OCI-LY7 (cell line): Measurements from ENCODE around the gene PGAP3. TPM values are rescaled to one million over a fixed set of nuclear protein-coding genes. Genes with fewer than 3 reads are reported as not detected.

Experiments
- BruUV-seq: library from RNA; stranded (reverse); fragments of 400-500 nt; replicated peaks from 2 replicates; lab custom pipeline; 2021; lab: Mats Ljungman, UMichigan
- CTCF ChIA-PET: fragments of 300-600 bp; sonication (Branson Sonifier 250); formaldehyde crosslinking; loops from one replicate; lab custom pipeline; 2022; ENCODE audit warnings: antibody characterized with exemption; ENCODE audit not compliant: unreplicated experiment; lab: Charles Lee
- POLR2A ChIA-PET: fragments of 300-600 bp; sonication (Branson Sonifier 250); formaldehyde crosslinking; loops from one replicate; lab custom pipeline; 2022; ENCODE audit warnings: antibody characterized with exemption; lab: Charles Lee
- DNase-seq: peaks from one replicate; pipeline ENCODE4 v3.0.0-alpha.2; 2015; ENCODE audit warnings: low spot score
- H2AFZ ChIP-seq: fragments of 200-600 bp; sonication (generic), shearing (Covaris generic); 2 replicates; pipeline ENCODE4 v1.6.1; 2014; ENCODE audit warnings: mild to moderate bottlenecking, antibody characterized with exemption, low read length, moderate library complexity
- H3K27ac ChIP-seq: fragments of 200-600 bp; sonication (generic); 2 replicates; pipeline ENCODE4 v1.5.1; 2014; ENCODE audit warnings: mixed run types, low read depth, mild to moderate bottlenecking, moderate library complexity, low read length, inconsistent platforms; ENCODE audit not compliant: poor library complexity, severe bottlenecking
- H3K36me3 ChIP-seq: fragments of 200-600 bp; sonication (generic); 2 replicates; pipeline ENCODE4 v1.6.1; 2014; ENCODE audit warnings: mild to moderate bottlenecking, antibody characterized with exemption, low read length, moderate library complexity, mixed read lengths; ENCODE audit not compliant: insufficient read depth
- H3K4me1 ChIP-seq: fragments of 200-600 bp; sonication (generic); 2 replicates; pipeline ENCODE4 v1.5.1; 2014; ENCODE audit warnings: mild to moderate bottlenecking, low read length; ENCODE audit not compliant: insufficient read depth, poor library complexity, severe bottlenecking
- H3K4me2 ChIP-seq: fragments of 200-600 bp; sonication (generic); 2 replicates; pipeline ENCODE4 v1.6.1; 2014; ENCODE audit warnings: mild to moderate bottlenecking, low read length
- H3K4me3 ChIP-seq: fragments of 200-600 bp; sonication (generic); 2 replicates; pipeline ENCODE4 v1.5.1; 2014; ENCODE audit warnings: mild to moderate bottlenecking, low read depth, low read length; ENCODE audit not compliant: poor library complexity, severe bottlenecking
- H3K79me2 ChIP-seq: fragments of 200-600 bp; sonication (generic); 2 replicates; pipeline ENCODE4 v1.6.1; 2016; ENCODE audit warnings: low read depth, mild to moderate bottlenecking, low read length, moderate library complexity, mixed read lengths; ENCODE audit not compliant: insufficient read depth
- H3K9me2 ChIP-seq: fragments of 200-600 bp; sonication (generic); 2 replicates; pipeline ENCODE4 v1.6.1; 2016; ENCODE audit warnings: mild to moderate bottlenecking, low read length, mixed read lengths; ENCODE audit not compliant: insufficient read depth
- H3K9me3 ChIP-seq: fragments of 200-600 bp; sonication (generic); 2 replicates; pipeline ENCODE4 v1.6.1; 2014; ENCODE audit warnings: mild to moderate bottlenecking, mixed run types, low read length, mixed read lengths
- H4K20me1 ChIP-seq: fragments of 200-600 bp; sonication (generic); 2 replicates; pipeline ENCODE4 v1.6.1; 2014; ENCODE audit warnings: mild to moderate bottlenecking, antibody characterized with exemption, low read length, moderate library complexity, mixed read lengths; ENCODE audit not compliant: insufficient read depth
- EZH2phosphoT487 ChIP-seq: fragments of 200-600 bp; sonication (generic); IDR thresholded peaks from 2 replicates; pipeline ENCODE4 v1.6.1; 2018; ENCODE audit warnings: low read depth, borderline replicate concordance, mild to moderate bottlenecking, mixed run types, antibody characterized with exemption, low read length, moderate library complexity, mixed read lengths
- intact Hi-C: fragments of 100-400 bp; cut with micrococcal nuclease; formaldehyde crosslinking; loops from one replicate; pipeline ENCODE4 v1.10.0; 2022; ENCODE audit not compliant: unreplicated experiment
- total RNA-seq, 2 experiments: library from RNA; depleted of rRNA in 1 of 2; stranded (reverse); fragments of >200 nt in 1 of 2; shearing (Covaris generic) in 1 of 2; gene quantifications; 2 replicates each; pipeline ENCODE4 v1.2.3, GENCODE V29; 2014 to 2022
- TF ChIP-seq, protein P1 (sequence below): fragments of 200-600 bp; sonication (generic); conservative IDR thresholded peaks from 2 replicates; pipeline ENCODE4 v1.5.1; 2014; ENCODE audit warnings: mild to moderate bottlenecking, antibody characterized with exemption, low read length, moderate library complexity, mixed read lengths

The PGAP3 gene
- total RNA-seq, 2 experiments from 2014 or later, result 8.7 to 9.2 TPM

DNA sequence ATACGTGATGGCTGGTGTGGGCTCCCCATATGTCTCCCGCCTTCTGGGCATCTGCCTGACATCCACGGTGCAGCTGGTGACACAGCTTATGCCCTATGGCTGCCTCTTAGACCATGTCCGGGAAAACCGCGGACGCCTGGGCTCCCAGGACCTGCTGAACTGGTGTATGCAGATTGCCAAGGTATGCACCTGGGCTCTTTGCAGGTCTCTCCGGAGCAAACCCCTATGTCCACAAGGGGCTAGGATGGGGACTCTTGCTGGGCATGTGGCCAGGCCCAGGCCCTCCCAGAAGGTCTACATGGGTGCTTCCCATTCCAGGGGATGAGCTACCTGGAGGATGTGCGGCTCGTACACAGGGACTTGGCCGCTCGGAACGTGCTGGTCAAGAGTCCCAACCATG lies 36.9 kb upstream of the PGAP3 start:
- Histone ChIP-seq H4K20me1 (no peaks in the 10 kb centered on the region), H2AFZ (no peak overlapping the region), H3K27ac (no peak overlapping the region), H3K9me3 (no peaks in the 10 kb centered on the region), H3K9me2 (no peaks in the 10 kb centered on the region), H3K79me2 (peaks cover 5% of the 10 kb centered on the region; the same call in 1 of the 2 replicates), H3K4me3 (no peak overlapping the region), H3K36me3 (peaks cover 15% of the 10 kb centered on the region; the same call in 1 of the 2 replicates), H3K4me1 (peaks cover 7% of the 10 kb centered on the region), H3K4me2 (no peak overlapping the region)
- no TSS peak for BruUV-seq
- no peak for DNase-seq
- ChIA-PET CTCF (no interaction called here), POLR2A (no interaction called here)
- intact Hi-C loops, result no loop called here
- no peak for TF ChIP-seq EZH2phosphoT487
- TF ChIP-seq, protein P1, sequence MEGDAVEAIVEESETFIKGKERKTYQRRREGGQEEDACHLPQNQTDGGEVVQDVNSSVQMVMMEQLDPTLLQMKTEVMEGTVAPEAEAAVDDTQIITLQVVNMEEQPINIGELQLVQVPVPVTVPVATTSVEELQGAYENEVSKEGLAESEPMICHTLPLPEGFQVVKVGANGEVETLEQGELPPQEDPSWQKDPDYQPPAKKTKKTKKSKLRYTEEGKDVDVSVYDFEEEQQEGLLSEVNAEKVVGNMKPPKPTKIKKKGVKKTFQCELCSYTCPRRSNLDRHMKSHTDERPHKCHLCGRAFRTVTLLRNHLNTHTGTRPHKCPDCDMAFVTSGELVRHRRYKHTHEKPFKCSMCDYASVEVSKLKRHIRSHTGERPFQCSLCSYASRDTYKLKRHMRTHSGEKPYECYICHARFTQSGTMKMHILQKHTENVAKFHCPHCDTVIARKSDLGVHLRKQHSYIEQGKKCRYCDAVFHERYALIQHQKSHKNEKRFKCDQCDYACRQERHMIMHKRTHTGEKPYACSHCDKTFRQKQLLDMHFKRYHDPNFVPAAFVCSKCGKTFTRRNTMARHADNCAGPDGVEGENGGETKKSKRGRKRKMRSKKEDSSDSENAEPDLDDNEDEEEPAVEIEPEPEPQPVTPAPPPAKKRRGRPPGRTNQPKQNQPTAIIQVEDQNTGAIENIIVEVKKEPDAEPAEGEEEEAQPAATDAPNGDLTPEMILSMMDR, result no peak

- Histone ChIP-seq H3K9me3 (no peaks in the 10 kb centered on the region), H4K20me1 (no peaks in the 10 kb centered on the region), H3K27ac (no peak overlapping the region), H3K9me2 (no peaks in the 10 kb centered on the region), H3K4me1 (no peaks in the 10 kb centered on the region), H3K4me2 (no peak overlapping the region), H2AFZ (no peak overlapping the region), H3K79me2 (no peaks in the 10 kb centered on the region), H3K4me3 (no peak overlapping the region), H3K36me3 (peaks cover 3% of the 10 kb centered on the region; the same call in 1 of the 2 replicates)
- DNase-seq, result no peak
- BruUV-seq, result no TSS peak
- intact Hi-C loops, result no loop called here
- TF ChIP-seq, protein P1, result no peak
- TF ChIP-seq EZH2phosphoT487, result no peak
- POLR2A ChIA-PET, result no interaction called here
- CTCF ChIA-PET, result no interaction called here
Observed at GRCh38 chr17:39722965-39723848, 35.4 kb upstream of the PGAP3 start.

- Histone ChIP-seq H3K27ac (no peak overlapping the region), H3K9me3 (no peaks in the 10 kb centered on the region), H3K4me1 (no peaks in the 10 kb centered on the region), H3K79me2 (no peaks in the 10 kb centered on the region), H3K36me3 (no peaks in the 10 kb centered on the region), H4K20me1 (no peaks in the 10 kb centered on the region), H3K4me2 (no peak overlapping the region), H3K4me3 (no peak overlapping the region), H2AFZ (no peak overlapping the region), H3K9me2 (no peaks in the 10 kb centered on the region)
- no peak for DNase-seq
- intact Hi-C loops, result no loop called here
- ChIA-PET CTCF (no interaction called here), POLR2A (no interaction called here)
- no TSS peak for BruUV-seq
- TF ChIP-seq EZH2phosphoT487, result no peak
- TF ChIP-seq, protein P1, result no peak
Observed at GRCh38 chr17:39722104-39722503, 34.2 kb upstream of the PGAP3 start.
